Measurements from ENCODE around the gene NOLC1.

Gene NOLC1

DNA sequence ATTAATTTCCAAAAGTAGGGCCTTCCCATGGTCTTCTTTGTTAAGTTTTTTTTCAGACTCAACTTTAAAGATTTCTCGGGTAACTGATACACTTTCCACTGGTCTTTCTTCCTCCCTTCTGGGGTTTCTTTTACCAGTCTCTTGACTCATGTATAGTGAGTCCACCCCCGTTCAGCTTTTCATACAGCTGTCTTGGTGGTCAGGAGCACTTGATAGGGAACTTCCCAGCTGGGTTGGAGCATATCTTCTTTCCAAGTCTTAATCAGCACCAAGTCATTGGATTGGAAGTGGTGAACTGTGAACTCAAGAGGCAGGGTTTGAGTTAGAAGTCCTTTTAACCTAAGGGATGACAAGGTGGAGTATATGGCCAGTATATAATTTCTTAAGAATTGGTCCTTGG lies 44.7 kb downstream of the NOLC1 start:
- DNase-seq (ENCODE audit: low read depth, low spot score): no peak
- H3K27ac ChIP-seq: no peak overlapping the region

DNA sequence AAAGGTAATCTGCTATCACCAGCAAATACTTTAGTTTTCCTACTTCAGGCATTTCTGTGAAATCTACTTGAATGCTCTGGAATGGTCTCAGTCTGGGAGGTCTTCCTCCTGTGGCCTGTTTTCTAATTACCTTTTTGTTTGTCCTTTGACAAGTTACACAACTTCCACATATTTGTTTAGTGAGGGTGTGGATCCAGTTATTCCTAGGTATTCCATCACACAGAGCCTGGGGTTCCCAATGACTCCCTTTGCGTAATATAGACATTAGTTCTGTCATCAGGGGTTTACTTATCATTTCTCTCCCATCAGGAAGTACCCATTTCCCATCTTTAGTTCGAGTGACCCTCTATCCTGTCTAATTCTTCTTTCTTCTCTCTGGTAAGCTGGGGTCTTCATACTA lies 45.8 kb downstream of the NOLC1 start:
- H3K27ac ChIP-seq: no peak overlapping the region
- no peak for DNase-seq (ENCODE audit: low read depth, low spot score)

DNA sequence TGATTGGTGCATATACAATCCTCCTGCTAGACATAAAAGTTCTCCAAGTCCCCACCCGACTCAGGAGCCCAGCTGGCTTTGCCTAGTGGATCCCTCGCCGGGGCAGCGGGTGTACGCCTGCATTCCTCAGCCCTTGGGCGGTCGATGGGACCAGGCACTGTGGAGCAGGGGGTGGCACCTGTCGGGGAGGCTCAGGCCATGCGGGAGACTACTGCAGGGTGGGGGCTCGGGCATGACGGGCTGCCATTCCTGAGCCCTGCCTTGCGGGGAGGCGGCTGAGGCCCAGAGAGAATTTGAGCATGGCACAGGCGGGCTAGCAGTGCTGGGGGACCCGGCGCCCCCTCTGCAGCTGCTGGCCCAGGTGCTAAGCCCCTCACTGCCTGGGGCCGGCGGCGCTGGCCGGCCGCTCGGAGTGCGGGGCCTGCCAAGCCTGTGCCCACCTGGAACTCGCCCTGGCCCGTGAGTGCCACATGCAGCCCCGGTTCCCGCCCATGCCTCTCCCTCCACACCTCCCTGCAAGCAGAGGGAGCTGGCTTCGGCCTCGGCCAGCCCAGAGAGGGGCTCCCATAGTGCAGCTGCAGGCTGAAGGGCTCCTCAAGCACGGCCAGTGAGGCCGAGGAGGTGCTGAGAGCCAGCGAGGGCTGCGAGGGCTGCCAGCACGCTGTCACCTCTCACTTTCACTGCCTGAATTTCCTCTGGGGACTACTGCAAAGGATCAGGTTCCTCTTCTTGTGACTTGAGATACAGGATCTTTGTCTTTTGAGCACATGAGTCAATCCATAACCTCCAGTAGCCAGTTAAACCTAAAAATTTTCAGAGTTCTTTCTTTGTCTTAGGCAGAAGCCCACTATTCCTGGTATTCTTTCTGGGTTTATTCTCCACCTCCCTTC lies 48.8 kb downstream of the NOLC1 start:
- no peak for DNase-seq (ENCODE audit: low read depth, low spot score)
- no peak overlapping the region for H3K27ac ChIP-seq

DNA sequence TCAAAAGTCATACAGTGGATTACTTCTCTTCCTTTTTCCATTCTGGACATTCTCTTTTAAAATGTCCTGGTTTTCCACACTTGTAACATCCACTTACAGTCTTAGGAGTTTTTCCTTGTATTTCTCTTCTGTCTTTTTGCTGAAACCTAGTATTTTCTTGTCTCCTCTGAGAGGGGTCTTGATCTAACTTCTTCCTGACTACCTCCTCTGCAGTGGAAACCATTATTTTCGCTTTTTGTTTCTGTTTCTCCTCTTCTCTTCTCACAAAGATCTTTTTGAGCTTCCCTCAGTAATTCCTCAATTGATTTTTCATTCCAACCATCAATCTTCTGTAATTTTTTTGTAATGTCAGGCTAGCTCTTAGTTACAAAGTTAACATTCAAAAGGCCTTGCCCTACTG lies 50.2 kb downstream of the NOLC1 start:
- no peak for DNase-seq (ENCODE audit: low read depth, low spot score)
- H3K27ac ChIP-seq: no peak overlapping the region

DNA sequence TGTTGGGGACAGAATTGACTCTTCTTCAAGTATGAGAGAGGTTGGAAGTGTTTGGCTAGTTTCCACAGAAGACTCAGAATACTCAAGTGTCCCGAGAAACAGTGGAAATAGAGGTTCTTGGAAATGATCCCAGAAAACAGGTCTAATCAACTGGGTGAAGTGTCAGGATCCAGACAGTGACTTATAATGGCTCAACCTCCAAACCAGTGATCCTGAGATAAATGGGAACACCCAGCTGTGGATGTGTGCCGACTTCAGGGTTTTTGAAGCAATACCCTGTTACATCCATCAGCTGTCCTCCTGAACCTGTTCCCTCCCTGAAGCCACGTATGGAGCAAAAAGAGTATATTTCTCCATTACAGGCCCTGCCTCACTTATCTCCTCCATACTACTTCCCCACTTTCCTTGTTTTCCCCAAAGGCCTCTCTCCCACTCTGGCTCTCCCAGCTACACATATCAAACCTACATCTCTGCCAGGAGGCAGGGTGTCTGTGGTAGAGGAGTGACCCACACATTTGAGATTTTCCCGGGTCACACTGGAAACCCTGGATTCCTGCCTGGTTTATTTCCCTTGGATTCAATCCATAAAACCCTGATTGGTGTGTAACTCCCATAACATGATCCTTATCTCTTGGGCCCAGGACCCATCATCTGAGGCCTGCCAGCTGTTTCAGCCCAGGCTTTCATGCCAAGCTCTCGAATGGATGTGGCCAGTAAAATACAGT lies 56.3 kb downstream of the NOLC1 start:
- DNase-seq (ENCODE audit: low read depth, low spot score): no peak
- H3K27ac ChIP-seq: no peak overlapping the region

DNA sequence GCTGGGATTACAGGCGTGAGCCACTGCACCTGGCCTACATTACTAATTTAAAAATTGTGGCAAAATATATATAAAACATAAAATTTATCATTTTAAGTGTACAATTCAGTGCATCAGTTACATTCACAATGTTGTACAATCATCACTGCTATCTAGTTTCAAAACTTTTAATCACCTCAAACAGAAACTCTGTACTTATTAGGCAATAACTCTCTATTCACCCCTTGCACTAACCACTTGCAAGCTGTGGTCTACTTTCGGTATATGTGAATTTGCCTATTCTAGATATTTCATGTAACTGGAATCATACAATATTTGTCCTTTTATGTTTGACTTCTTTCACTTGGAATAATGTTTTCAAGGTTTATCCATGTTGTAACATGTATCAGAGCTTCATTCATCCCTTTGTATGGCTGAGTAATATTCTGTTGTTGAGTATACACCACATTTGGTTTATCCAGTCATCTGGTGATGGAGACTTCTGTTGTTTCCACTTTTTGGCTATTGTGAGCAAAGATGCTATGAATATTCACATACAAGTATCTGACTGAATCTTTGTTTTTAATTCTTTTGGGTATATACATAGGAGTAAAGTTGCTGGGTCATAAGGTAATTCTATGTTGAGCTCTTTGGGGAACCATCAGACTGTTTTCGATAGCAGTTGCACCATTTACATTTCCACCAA lies 59.6 kb downstream of the NOLC1 start:
- DNase-seq (ENCODE audit: low read depth, low spot score): no peak
- H3K27ac ChIP-seq: no peak overlapping the region
